ENCODE results near the gene PMPCA. TPM values are rescaled to one million over a fixed set of nuclear protein-coding genes. Genes with fewer than 3 reads are reported as not detected.

Gene PMPCA
- total RNA-seq, 1 experiment from 2014 or later = 64.2 TPM

DNA sequence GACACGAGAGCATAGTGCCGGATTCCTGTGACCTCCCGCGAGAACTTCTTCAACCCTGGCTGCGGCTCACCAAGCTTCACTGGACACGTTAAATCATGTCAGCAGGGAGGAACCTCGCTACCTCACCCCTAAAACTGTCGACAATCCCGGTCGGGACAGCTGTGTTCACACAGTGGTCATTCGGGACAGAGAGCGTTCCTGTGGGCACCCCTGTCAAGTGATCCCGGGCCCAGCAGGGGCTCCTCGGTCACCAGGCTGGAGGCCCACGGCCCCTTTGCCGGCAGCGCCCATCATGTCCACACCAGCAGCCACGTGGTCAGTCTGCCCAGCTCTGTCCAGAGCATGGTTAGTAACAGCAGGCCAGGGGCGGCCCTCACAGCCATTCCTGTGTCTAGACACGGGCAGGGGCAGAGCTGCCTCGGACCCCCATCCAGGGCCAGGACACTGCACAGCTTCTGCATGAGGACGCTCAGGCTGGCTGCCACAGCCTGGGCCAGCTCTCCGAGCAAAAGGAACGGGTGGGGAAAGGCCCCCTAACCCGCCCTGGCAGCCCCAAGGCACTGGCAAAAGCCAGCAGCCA, 25.7 kb downstream of the PMPCA start:
- DNase-seq (ENCODE audit: low spot score) = no peak

GRCh38 chr9:136437430-136437829, 27.0 kb downstream of the PMPCA start:
- DNase-seq (ENCODE audit: low spot score) = no peak

- no peak for DNase-seq (ENCODE audit: low spot score)
Measured at GRCh38 chr9:136437839-136438547, 27.5 kb downstream of the PMPCA start.

GRCh38 chr9:136438548-136439480, 28.4 kb downstream of the PMPCA start:
- DNase-seq (ENCODE audit: low spot score) = no peak

GRCh38 chr9:136439481-136440408, 29.3 kb downstream of the PMPCA start, which contains the start of gene INPP5E:
Gene INPP5E, minus strand, starts transcription at chr9:136439845. Its CDS starts 426 bp downstream, at chr9:136439419.
- DNase-seq (ENCODE audit: low spot score) = no peak

- no peak for DNase-seq (ENCODE audit: low spot score)
Measured at GRCh38 chr9:136441191-136441680, 30.8 kb downstream of the PMPCA start.

GRCh38 chr9:136441681-136442245, 31.3 kb downstream of the PMPCA start:
- DNase-seq (ENCODE audit: low spot score) = no peak

DNA sequence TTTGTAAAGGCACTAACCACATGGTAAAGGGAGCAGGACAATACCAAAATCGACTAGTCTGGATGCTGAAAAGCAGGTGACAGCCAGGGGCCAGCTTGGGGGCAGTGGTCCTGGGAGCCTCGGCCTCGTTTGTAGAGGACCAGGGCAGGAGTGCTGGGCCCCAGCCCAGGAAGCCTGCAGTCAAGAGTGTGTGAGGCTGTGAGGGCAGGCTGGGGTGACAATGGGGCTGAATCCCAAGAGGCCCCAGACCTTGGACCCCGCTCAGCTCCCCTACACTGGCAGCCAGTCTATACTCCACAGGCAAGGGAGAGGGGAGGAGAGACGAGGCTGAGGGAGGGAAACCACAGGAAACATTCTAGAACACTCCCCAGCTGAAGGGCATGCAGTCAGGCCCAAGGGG, 31.8 kb downstream of the PMPCA start:
- no peak for DNase-seq (ENCODE audit: low spot score)

DNA sequence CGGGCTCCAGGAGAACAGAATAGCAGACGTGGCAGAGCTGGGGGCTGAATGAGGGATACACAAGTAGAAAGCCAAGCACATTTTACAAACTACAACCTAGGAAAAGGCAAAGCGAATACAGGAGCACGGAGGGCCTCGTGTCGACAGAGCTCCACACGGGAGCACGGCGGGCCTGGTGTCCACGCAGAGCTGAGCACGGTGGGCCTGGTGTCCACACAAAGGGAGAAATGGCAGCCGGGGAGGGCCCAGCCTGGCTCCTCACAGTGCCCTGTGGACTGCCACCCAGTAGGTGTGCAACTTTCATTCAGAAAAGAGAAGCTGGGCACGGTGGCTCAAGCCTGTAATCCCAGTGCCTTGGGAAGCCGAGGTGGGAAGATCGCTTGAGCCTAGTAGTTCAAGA, 32.6 kb downstream of the PMPCA start:
- no peak for DNase-seq (ENCODE audit: low spot score)

- DNase-seq (ENCODE audit: low spot score) = no peak
Measured at GRCh38 chr9:136443687-136444086, 33.2 kb downstream of the PMPCA start.

GRCh38 chr9:136444102-136444501, 33.6 kb downstream of the PMPCA start:
- DNase-seq (ENCODE audit: low spot score) = no peak

DNA sequence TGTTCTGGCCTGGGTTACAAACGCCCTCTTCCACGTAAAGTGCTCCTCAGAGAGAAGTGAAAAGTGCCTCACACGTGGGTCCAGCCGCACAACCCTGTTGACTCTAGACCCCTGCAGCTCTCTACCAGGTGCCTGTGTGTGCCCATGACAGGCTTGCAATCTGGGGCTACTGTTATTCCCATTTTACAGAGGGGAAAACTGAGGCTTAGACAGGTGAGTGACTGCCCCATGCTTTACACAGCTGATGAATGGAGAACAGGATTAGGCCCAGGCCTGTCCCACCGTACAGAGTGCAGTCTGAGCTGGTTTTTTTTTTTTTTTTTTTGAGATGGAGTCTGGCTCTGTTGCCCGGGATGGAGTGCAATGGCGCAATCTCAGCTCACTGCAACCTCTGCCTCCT, 35.3 kb downstream of the PMPCA start:
- DNase-seq (ENCODE audit: low spot score) = no peak

DNA sequence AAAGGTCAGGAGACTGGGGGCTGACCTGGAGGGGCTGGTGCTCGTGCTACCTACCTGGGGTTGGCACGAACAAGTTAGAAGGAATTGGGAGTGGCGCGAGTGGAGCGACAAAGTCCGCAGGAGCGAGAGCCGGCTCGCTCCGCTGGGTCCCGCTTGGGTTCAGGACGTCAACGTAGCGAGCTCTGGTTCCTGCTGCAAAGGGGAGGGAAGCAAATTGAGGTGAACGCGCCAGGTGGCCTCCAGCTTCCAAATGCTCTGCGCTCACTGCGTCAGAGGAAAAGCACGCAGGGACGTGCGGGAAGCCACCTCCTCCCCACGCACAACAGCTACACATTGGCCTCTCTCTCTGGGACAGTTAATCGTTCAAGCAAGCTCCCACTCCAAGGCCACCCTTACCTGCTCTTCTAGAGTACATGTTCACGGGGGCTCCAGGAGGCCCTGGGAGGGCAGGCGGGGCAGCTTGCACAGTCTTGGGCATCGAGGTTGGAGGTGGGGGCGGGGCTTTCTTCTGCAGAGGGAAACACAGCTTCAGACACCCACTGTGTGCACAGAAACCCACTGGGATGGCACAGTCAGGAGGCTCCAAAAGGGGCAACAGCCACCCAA, 36.8 kb downstream of the PMPCA start:
- no peak for DNase-seq (ENCODE audit: low spot score)

DNA sequence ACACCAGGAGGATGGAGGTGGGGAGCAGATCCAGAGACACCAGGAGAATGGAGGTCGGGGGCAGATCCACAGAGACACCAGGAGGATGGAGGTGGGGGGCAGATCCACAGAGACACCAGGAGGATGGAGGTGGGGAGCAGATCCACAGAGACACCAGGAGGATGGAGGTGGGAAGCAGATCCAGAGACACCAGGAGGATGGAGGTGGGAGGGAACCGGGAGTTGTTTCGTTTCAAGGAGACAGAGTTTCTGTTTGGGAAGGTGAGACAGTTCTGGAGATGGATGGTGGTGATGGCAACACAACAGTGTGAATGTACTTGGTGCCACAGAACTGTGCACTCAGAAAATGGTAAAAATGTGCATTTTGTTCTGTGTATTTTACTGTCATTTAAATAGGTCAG, 38.2 kb downstream of the PMPCA start:
- no peak for DNase-seq (ENCODE audit: low spot score)

DNA sequence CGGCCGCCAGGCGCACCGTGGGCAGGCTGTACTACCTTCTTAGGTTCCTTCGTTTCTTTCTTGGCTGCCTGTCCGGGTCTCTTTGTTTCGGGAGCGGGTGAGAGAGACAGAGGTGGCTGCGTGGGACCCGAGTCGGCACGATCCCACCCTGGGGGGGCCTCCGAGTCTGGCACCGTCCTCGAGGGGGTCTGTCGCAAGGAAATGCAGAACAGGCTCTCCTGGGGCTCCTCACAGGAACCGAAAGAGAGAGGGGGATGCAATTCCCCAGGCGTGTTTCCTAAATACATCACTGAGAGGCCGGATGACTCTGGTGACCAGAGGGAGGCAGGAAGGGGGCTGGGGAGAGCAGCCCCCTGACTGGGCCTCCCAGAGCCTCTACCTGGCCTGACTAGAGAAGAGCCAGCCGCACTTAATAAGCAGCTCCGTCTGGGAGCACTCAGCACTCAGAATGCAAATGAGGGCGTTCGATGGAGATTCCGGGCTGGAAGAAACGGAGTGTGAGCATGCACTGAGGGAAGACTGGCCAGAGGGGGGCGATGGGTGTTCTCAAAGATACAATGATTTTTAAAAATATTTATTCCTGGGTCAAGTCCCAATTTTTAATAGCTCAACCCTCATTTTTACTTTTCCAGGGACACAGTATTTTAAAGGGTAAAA, 40.9 kb downstream of the PMPCA start:
- no peak for DNase-seq (ENCODE audit: low spot score)

GRCh38 chr9:136453326-136453725, 42.9 kb downstream of the PMPCA start:
- no peak for DNase-seq (ENCODE audit: low spot score)

GRCh38 chr9:136454026-136454796, 43.8 kb downstream of the PMPCA start:
- no peak for DNase-seq (ENCODE audit: low spot score)

- DNase-seq (ENCODE audit: low spot score) = no peak
Measured at GRCh38 chr9:136455043-136456002, 44.9 kb downstream of the PMPCA start.

Data from H4 (cell line).